ENCODE measurements around the gene SLC14A1.

The SLC14A1 gene

GRCh38 chr18:45678850-45679249 lies 45.1 kb upstream of the SLC14A1 start:
- TF ChIP-seq CTCF (IDR thresholded peaks at IDR 0.05; ENCODE audit: low read depth, low read length, poor library complexity, severe bottlenecking) (no peak), EZH2phosphoT487 (IDR thresholded peaks at IDR 0.05; ENCODE audit: borderline replicate concordance, low read length) (no peak)
- Histone ChIP-seq H3K27me3 (ENCODE audit: control insufficient read depth, low read length) (peaks cover 3% of the 10 kb centered on the region; the same call in 1 of the 2 replicates), H3K36me3 (ENCODE audit: control insufficient read depth, low read length) (no peaks in the 10 kb centered on the region), H3K9me3 (ENCODE audit: control insufficient read depth, insufficient read depth, low read length) (no peaks in the 10 kb centered on the region), H3K4me2 (ENCODE audit: low read length) (no peak overlapping the region), H4K20me1 (ENCODE audit: control insufficient read depth, insufficient read depth, low read depth, low read length) (no peaks in the 10 kb centered on the region), H3K27ac (ENCODE audit: low read depth, low read length) (no peak overlapping the region), H3K79me2 (ENCODE audit: control insufficient read depth, low read length) (no peaks in the 10 kb centered on the region), H3F3A (ENCODE audit: control insufficient read depth, insufficient read depth) (no peaks in the 10 kb centered on the region), H3K4me3 (ENCODE audit: low read length) (no peak overlapping the region), H3K4me1 (ENCODE audit: control insufficient read depth, low read length) (no peaks in the 10 kb centered on the region), H3K9me2 (replicated peaks; ENCODE audit: control insufficient read depth, low read length) (no peaks in the 10 kb centered on the region)

GRCh38 chr18:45680066-45680690 lies 43.8 kb upstream of the SLC14A1 start:
- no peak overlapping the region for H3K4me2 ChIP-seq (ENCODE audit: low read length)
- H4K20me1 ChIP-seq (ENCODE audit: control insufficient read depth, insufficient read depth, low read depth, low read length), result no peaks in the 10 kb centered on the region
- H3K4me3 ChIP-seq (ENCODE audit: low read length), result no peak overlapping the region
- H3K9me3 ChIP-seq (ENCODE audit: control insufficient read depth, insufficient read depth, low read length), result no peaks in the 10 kb centered on the region
- no peaks in the 10 kb centered on the region for H3K79me2 ChIP-seq (ENCODE audit: control insufficient read depth, low read length)
- no peaks in the 10 kb centered on the region for H3K9me2 ChIP-seq (replicated peaks; ENCODE audit: control insufficient read depth, low read length)
- H3K27ac ChIP-seq (ENCODE audit: low read depth, low read length), result no peak overlapping the region
- no peaks in the 10 kb centered on the region for H3K36me3 ChIP-seq (ENCODE audit: control insufficient read depth, low read length)
- no peaks in the 10 kb centered on the region for H3K4me1 ChIP-seq (ENCODE audit: control insufficient read depth, low read length)
- TF ChIP-seq EZH2phosphoT487 (IDR thresholded peaks at IDR 0.05; ENCODE audit: borderline replicate concordance, low read length), result no peak
- TF ChIP-seq CTCF (IDR thresholded peaks at IDR 0.05; ENCODE audit: low read depth, low read length, poor library complexity, severe bottlenecking), result no peak
- H3K27me3 ChIP-seq (ENCODE audit: control insufficient read depth, low read length), result peaks cover 3% of the 10 kb centered on the region; the same call in 1 of the 2 replicates
- no peaks in the 10 kb centered on the region for H3F3A ChIP-seq (ENCODE audit: control insufficient read depth, insufficient read depth)

- Histone ChIP-seq H3F3A (ENCODE audit: control insufficient read depth, insufficient read depth) (0 out of 2 replicates have a peak, but pooled peaks cover 6% of the 10 kb centered on the region), H3K79me2 (ENCODE audit: control insufficient read depth, low read length) (no peaks in the 10 kb centered on the region), H3K4me3 (ENCODE audit: low read length) (no peak overlapping the region), H3K4me1 (ENCODE audit: control insufficient read depth, low read length) (peaks cover 13% of the 10 kb centered on the region), H3K9me2 (replicated peaks; ENCODE audit: control insufficient read depth, low read length) (no peaks in the 10 kb centered on the region), H3K27ac (ENCODE audit: low read depth, low read length) (no peak overlapping the region), H3K36me3 (ENCODE audit: control insufficient read depth, low read length) (no peaks in the 10 kb centered on the region), H3K27me3 (ENCODE audit: control insufficient read depth, low read length) (peaks cover 3% of the 10 kb centered on the region; the same call in 1 of the 2 replicates), H4K20me1 (ENCODE audit: control insufficient read depth, insufficient read depth, low read depth, low read length) (no peaks in the 10 kb centered on the region), H3K9me3 (ENCODE audit: control insufficient read depth, insufficient read depth, low read length) (no peaks in the 10 kb centered on the region), H3K4me2 (ENCODE audit: low read length) (no peak overlapping the region)
- TF ChIP-seq EZH2phosphoT487 (IDR thresholded peaks at IDR 0.05; ENCODE audit: borderline replicate concordance, low read length) (no peak), CTCF (IDR thresholded peaks at IDR 0.05; ENCODE audit: low read depth, low read length, poor library complexity, severe bottlenecking) (no peak)
Observed at GRCh38 chr18:45682181-45682580, 41.8 kb upstream of the SLC14A1 start.
